AG10803 (cell line): ENCODE results near the gene TEX26.

Source experiments
- DNase-seq: peaks from one replicate; pipeline ENCODE4 v3.0.0; 2010; ENCODE audit warnings: low read depth
- H3K4me3 ChIP-seq: 2 replicates; pipeline ENCODE4 v1.5.1; 2011; ENCODE audit warnings: mild to moderate bottlenecking, low read length, control low read depth
- TF ChIP-seq, protein P1 (sequence below): conservative IDR thresholded peaks from 2 replicates; pipeline ENCODE4 v1.5.1; 2011; ENCODE audit warnings: mild to moderate bottlenecking, low read length, control low read depth, inconsistent platforms

Gene TEX26

DNA sequence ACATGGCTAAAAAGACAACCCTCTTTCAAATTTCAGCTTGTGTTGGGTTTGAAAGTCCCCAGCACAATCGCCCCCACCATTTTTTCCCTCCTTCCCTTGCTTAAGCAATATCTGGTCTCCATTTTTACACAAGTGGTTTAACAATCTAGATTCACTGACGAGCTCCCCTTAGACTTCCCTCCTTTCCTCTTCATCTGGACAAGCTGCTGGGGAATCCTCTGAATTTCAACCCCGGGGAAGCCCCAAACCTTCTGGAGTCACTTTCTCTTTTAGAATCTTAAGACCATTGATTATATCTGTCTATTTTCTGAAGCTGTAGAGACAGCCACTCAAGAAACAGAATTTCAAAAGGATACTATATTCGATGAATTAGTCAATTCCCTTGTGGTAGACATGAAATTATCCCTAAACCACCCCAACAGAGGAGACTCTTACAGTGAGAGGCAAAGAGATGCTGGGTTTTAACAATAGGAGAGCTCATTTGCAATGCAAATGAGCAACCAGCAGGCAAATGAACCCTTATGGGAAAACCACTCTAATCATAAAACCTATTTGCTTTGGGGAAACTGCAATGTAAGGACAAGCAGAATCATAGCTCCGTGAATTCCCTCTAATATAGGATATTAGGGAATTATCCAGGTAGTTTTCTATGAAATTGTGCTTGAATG is 78.9 kb downstream of the TEX26 start:
- TF ChIP-seq, protein P1, sequence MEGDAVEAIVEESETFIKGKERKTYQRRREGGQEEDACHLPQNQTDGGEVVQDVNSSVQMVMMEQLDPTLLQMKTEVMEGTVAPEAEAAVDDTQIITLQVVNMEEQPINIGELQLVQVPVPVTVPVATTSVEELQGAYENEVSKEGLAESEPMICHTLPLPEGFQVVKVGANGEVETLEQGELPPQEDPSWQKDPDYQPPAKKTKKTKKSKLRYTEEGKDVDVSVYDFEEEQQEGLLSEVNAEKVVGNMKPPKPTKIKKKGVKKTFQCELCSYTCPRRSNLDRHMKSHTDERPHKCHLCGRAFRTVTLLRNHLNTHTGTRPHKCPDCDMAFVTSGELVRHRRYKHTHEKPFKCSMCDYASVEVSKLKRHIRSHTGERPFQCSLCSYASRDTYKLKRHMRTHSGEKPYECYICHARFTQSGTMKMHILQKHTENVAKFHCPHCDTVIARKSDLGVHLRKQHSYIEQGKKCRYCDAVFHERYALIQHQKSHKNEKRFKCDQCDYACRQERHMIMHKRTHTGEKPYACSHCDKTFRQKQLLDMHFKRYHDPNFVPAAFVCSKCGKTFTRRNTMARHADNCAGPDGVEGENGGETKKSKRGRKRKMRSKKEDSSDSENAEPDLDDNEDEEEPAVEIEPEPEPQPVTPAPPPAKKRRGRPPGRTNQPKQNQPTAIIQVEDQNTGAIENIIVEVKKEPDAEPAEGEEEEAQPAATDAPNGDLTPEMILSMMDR = no peak
- H3K4me3 ChIP-seq = no peak overlapping the region
- no peak for DNase-seq

DNA sequence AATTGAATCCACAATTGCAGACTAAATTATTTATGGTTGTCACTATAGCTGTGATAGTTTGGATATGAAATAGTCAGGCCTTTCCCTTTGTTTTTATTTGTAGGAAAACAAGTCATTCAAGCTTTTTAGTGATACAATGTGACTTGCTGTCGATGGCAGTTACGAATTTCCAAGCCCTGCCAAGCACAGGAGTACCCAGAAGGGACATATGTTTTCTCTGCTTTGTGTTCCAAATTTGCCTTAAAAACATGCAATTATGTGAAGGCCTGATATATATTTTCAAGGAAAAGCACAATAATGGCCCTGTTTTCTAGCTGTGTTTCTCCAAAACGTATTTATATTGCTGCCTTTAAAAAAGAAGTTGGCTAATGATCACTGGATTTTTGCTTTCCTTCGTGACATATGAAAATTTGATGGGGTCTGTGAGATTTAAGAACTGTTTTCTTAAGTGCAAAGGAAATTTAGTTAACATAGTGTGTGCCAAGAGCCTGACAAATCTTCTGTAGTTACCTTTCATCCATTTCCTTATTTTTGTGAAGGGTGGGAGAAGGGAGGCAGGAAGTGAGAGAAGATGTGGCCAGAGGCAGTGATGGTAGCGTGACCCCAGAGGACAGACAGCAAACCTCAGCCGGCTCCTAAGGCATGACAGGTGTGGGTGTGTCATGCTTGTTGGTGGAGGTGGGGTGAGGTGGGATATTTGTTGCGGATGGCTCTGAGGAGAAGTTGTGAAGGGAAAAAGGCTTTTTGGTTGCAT is 79.6 kb downstream of the TEX26 start:
- no peak for DNase-seq
- TF ChIP-seq, protein P1 = no peak
- no peak overlapping the region for H3K4me3 ChIP-seq

DNA sequence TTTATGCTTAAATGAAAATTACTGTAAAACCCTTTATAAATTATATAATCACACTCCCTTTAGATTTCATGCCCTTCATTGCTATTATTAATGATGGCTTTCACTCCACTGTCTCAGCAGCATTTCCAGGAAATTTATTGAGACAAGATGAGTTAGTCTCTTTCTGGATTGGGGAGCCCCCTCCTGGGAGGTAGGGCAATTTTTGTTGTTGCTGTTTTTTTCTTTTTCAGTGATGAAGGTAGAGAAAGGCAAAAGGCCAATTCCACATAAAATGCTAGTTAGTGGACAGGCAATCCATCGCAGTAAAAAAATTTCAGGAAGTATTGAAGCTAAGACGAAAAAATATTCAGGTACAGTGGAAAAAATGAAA is 80.2 kb downstream of the TEX26 start:
- peak; percentile 32 for DNase-seq
- TF ChIP-seq, protein P1 = peak; percentile 60
- no peak overlapping the region for H3K4me3 ChIP-seq

DNA sequence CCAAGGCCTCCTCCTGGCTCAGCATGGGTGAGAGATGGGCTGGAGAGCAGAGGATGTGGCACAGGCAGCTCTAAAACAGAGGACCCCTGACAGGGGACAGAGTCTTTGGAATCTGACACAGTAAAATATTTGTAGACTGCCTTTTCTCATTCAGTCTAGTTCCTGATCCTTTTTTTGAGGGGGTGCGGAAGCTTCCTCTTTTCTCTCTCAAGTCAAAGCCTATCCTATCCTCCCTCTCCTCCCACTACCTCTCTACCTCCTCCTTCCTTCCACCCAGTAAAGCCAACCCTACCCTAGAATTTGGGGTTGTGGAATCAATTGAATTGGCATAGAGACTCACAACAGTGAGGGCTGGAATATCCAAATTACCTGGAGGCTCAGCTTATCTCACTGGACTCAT is 82.0 kb downstream of the TEX26 start:
- H3K4me3 ChIP-seq = no peak overlapping the region
- DNase-seq = no peak
- TF ChIP-seq, protein P1 = no peak

DNA sequence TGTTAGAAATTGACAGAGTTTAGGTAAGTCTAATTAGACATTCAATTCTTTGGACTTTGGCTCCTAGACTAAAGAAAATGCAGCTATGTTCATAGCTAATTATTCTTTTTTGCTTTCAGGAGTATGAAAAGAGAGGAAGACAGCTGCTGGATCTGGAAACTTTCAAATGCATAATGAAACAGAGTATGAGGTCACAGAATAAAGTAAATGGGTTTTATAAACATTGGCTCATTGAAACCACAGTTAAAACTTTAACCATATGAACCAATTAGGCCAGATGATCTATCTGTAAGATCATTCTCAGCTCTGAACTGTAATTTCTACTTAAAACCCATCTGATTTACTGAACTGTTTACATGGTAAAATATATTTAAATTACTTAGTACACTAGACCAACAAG is 82.7 kb downstream of the TEX26 start:
- DNase-seq = no peak
- TF ChIP-seq, protein P1 = no peak

DNA sequence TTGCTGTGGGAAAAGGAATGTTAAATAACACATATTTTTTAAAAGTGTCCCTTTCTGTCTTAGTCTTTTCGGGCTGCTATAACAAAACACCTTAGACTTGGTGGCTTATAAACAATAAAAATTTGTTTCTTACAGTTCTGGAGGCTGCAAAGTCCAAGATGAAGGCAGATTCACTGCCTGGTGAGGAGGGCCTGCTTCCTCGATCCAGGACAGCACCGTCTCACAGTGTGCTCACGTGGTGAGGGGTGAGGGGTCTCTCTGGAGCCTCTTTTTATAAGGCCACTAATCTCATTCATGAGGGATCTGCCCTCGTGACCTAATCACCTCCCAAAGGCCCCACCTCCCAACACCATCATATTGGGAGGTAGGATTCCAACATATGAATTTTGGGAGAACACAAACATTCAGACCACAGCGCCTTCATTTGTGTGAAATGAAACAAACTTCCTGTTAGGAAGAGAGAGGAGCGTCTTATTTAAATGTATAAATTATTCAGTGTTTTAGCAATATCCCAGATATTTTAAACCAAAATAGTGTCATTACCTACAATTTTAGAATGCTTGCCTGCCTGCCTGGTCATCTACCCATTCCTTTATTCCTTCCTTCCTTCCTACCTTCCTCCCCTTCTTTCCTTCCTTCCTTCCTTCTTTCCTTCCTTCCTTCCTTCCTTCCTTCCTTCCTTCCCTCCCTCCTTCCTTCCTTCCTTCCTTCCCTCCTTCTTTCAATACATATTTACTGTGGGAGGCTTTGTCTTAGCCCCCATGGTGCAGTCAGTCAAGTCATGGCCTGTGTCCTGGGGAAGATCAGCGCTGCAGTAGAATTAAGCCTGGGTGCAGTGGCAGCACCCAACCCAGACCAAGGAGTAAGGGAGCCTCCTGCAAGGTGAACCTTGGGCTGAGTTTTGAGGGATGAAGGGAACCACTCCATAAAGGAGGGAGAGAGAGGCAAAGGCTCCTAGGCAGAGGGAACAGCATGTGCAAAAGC is 84.2 kb downstream of the TEX26 start:
- no peak for DNase-seq
- TF ChIP-seq, protein P1 = no peak
- H3K4me3 ChIP-seq = no peak overlapping the region

More for the DNA sequence above, 82.7 kb downstream of the TEX26 start:
- no peak overlapping the region for H3K4me3 ChIP-seq
